Neural progenitor cell (in vitro differentiated cells): ENCODE measurements around the gene ITM2C.

Source experiments
- CTCF ChIP-seq: fragments of 200-600 bp; sonication (generic); IDR thresholded peaks from 2 replicates; pipeline ENCODE4 v1.5.1; 2017; ENCODE audit warnings: antibody characterized with exemption, mild to moderate bottlenecking
- EZH2phosphoT487 ChIP-seq: fragments of 200-600 bp; sonication (generic); IDR thresholded peaks from 2 replicates; pipeline ENCODE4 v1.6.1; 2017; ENCODE audit warnings: antibody characterized with exemption

- TF ChIP-seq CTCF = no peak
- TF ChIP-seq EZH2phosphoT487 = no peak
Observed at GRCh38 chr2:230925443-230925878, 60.7 kb downstream of the ITM2C start.
